Activated CD4-positive, alpha-beta memory T cell treated with anti-CD3 and anti-CD28 coated beads, Interleukin-2, amount 10 ng/mL, durations not matched to agents 7 days and 5 days (primary cell): ENCODE results near the gene TNFRSF25. TPM values are rescaled to one million over a fixed set of nuclear protein-coding genes. Genes with fewer than 3 reads are reported as not detected.
"Not testable (repeated sequence)": the region's sequence is repeated elsewhere in the genome, so short reads cannot be mapped to it uniquely, and the experiment has no call there.

ENCODE experiments used
- CTCF ChIA-PET: fragments of 350-600 bp; sonication (Branson Sonifier 250); formaldehyde crosslinking; loops from one replicate; lab custom pipeline; 2021; ENCODE audit warnings: antibody characterized with exemption, inconsistent platforms; lab: Charles Lee
- POLR2A ChIA-PET: fragments of 350-600 bp; sonication (Branson Sonifier 250); formaldehyde crosslinking; loops from one replicate; lab custom pipeline; 2021; ENCODE audit warnings: antibody characterized with exemption; lab: Charles Lee
- DNase-seq: peaks from one replicate; pipeline ENCODE4 v3.0.0-alpha.2; 2020
- H3K27ac Mint-ChIP-seq: one replicate; pipeline ENCODE4 v1.8.0; 2021; ENCODE audit warnings: mild to moderate bottlenecking, mixed read lengths
- H3K27me3 Mint-ChIP-seq: one replicate; pipeline ENCODE4 v1.8.0; 2021; ENCODE audit warnings: mixed read lengths
- H3K36me3 Mint-ChIP-seq: one replicate; pipeline ENCODE4 v1.8.0; 2021; ENCODE audit warnings: low read depth, mixed read lengths
- H3K4me1 Mint-ChIP-seq: one replicate; pipeline ENCODE4 v1.8.0; 2021; ENCODE audit warnings: mixed read lengths
- H3K4me3 Mint-ChIP-seq: one replicate; pipeline ENCODE4 v1.8.0; 2021; ENCODE audit warnings: mild to moderate bottlenecking, mixed read lengths
- H3K9me3 Mint-ChIP-seq: one replicate; pipeline ENCODE4 v1.8.0; 2021; ENCODE audit warnings: mixed read lengths
- total RNA-seq, 2 experiments: library from RNA; stranded (reverse); gene quantifications; one replicate each; pipeline ENCODE4 v1.2.3, GENCODE V29; 2021

The TNFRSF25 gene
- total RNA-seq, 2 experiments from 2014 or later = 82.9 to 85.1 TPM

DNA sequence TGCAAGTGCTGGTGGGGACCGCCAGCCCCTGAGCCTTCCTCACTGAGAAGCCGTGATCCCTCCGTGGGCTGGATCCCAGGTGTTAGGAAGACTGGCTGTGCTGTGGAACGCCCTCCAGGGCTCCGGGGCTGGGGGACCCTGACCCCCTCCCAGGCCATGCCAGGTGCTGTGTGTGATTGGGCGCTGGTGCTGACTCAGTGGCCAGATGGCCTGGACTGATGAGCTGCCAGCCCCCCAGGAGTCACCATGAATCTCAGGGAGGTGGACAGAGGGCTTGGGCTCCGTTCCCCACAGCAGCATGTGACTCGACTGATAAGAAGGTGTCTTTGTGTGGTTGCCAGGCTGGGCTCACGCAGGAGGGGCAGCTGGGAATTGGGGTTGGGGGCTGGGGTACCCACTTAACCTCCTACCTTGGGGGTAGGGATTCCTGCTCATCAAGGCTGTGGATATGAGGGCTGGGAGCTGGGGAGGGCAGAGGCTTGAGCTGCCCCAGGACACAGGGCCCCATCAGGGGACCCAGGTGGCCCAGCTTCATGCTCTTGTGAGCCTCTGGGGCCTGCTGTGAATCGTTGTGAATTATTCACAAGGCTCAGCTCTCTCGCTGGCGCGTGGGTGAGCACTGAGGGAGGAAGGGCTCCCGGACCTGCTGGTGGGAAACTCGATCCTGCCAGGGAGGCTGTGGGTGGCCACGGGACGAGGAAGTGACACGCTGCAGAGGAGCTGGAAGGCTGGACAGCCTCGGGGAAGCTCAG lies 36.1 kb downstream of the TNFRSF25 start:
- CTCF ChIA-PET = interaction anchor here (0.5 to 1.6 kb wide), 2 partner anchors 11 to 225 kb away, joined by 4 to 7 read pairs; no protein-coding TSS in a partner anchor
- H3K4me1 Mint-ChIP-seq, H3K36me3 Mint-ChIP-seq, H3K9me3 Mint-ChIP-seq, H3K27ac Mint-ChIP-seq, H3K4me3 Mint-ChIP-seq, DNase-seq, POLR2A ChIA-PET: not testable (repeated sequence)
- peaks cover 23% of the 10 kb centered on the region for H3K27me3 Mint-ChIP-seq

DNA sequence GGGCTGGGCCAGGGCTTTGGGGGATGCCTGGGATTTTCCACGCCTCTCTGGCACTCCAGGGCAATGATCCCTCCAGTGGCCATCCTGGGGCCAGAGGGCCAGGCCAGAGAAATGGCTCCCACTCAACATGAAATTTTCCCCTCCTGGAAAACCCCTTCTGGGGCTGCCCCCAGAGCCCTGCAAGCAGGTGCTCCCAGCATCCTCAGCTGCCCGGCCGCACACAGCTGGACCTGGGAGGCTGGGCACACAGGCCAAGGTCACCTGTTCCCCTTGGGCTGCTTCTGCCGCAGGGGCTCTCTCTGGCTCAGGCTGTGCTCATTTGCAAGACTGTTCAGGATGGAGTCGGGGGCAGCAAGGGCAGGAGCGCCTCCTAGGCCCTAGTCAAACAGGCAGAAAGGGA lies 37.5 kb downstream of the TNFRSF25 start:
- H3K4me1 Mint-ChIP-seq, H3K9me3 Mint-ChIP-seq, H3K4me3 Mint-ChIP-seq, POLR2A ChIA-PET, H3K27ac Mint-ChIP-seq, H3K36me3 Mint-ChIP-seq, DNase-seq, CTCF ChIA-PET: not testable (repeated sequence)
- H3K27me3 Mint-ChIP-seq = peaks cover 26% of the 10 kb centered on the region

DNA sequence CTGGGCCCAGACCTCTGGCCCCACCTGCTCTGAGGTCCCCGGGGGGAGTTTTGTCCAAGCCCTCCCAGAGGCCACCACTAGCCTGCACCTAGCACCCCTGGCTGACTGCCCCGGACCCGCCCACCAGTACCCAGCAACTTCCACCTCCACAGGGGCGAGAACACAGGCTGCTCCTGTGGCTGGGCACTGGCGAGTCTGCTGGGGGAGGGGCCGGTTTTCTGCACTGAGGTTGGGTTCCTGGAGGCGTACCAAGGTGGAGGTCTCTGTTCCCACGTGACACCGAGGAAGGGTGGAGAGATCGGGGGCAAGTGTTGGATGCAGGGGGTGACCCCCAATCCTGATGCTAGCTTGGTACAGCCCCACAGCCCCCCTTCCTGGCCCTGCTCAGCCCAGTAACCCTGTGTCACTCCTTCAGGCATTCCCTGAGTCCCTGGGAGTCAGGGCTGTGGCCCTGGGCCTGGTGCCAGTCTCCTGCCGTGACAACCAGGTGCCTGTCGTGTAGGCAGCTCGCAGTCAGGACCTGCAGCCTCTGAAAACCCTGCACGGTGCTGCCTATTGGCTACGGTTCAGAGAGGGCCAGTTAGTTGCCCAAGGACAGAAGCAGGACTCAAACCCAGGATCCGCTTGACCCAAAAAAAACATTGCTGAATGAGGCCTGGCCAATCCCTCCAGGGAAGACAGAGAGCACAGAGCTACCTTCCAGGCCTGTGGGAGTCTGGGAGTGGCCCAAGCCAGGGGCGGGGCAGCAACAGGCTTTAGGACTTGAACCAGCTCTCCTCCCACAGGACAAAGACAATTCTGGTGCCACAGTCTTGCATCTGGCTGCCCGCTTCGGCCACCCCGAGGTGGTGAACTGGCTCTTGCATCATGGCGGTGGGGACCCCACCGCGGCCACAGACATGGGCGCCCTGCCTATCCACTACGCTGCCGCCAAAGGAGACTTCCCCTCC lies 38.3 kb downstream of the TNFRSF25 start:
- H3K9me3 Mint-ChIP-seq = no peaks in the 10 kb centered on the region

DNA sequence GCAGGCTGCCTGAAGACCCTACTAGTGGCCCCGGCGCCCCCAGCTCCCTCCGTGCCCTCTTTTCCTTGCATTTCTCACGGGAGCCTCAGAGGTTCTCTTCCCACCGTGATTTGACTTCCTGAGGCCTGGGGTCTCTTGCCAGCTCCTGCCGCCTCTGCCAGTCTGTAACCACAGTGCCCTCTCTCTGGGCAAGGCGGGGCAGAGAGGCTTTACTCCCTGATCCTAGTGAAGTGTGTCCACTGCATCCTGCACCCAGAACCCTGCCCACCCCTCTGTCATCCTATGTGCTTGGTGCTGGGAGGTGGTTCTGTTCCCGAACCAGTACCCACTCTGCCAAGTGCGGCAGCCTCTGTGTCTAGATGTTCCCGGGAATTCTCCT lies 39.0 kb downstream of the TNFRSF25 start:
- H3K36me3 Mint-ChIP-seq = no peaks in the 10 kb centered on the region
- POLR2A ChIA-PET = no interaction called here

More for the DNA sequence above, 38.3 kb downstream of the TNFRSF25 start:
- no peak for DNase-seq
- Mint-ChIP-seq H3K36me3 (no peaks in the 10 kb centered on the region), H3K4me3 (no peak overlapping the region), H3K27me3 (peaks cover 30% of the 10 kb centered on the region), H3K27ac (no peak overlapping the region), H3K4me1 (peaks cover 12% of the 10 kb centered on the region)
- CTCF ChIA-PET = interaction anchor here (0.9 to 1.7 kb wide), 2 partner anchors 13 to 22 kb away, joined by 3 to 7 read pairs; no protein-coding TSS in a partner anchor
- POLR2A ChIA-PET = no interaction called here

GRCh38 chr1:6426277-6426971 lies 39.5 kb downstream of the TNFRSF25 start:
- peaks cover 22% of the 10 kb centered on the region for H3K4me1 Mint-ChIP-seq
- H3K36me3 Mint-ChIP-seq = no peaks in the 10 kb centered on the region
- H3K27ac Mint-ChIP-seq = no peak overlapping the region
- ChIA-PET POLR2A (interaction anchor here (0.7 kb wide), 1 partner anchor 33 kb away, joined by 3 read pairs; no protein-coding TSS in a partner anchor), CTCF (interaction anchor here (0.9 to 1.7 kb wide), 3 partner anchors 11 to 23 kb away, joined by 3 to 7 read pairs (median 4); no protein-coding TSS in a partner anchor)
- peaks cover 37% of the 10 kb centered on the region for H3K27me3 Mint-ChIP-seq
- no peaks in the 10 kb centered on the region for H3K9me3 Mint-ChIP-seq
- DNase-seq = no peak
- no peak overlapping the region for H3K4me3 Mint-ChIP-seq

More for the DNA sequence above, 39.0 kb downstream of the TNFRSF25 start:
- no peak overlapping the region for H3K4me3 Mint-ChIP-seq
- H3K4me1 Mint-ChIP-seq = peaks cover 16% of the 10 kb centered on the region
- peaks cover 32% of the 10 kb centered on the region for H3K27me3 Mint-ChIP-seq
- H3K27ac Mint-ChIP-seq = no peak overlapping the region
- no peak for DNase-seq
- CTCF ChIA-PET = interaction anchor here (0.9 to 1.7 kb wide), 3 partner anchors 11 to 23 kb away, joined by 3 to 7 read pairs (median 4); no protein-coding TSS in a partner anchor
- H3K9me3 Mint-ChIP-seq = no peaks in the 10 kb centered on the region

GRCh38 chr1:6425658-6426057 lies 40.3 kb downstream of the TNFRSF25 start:
- Mint-ChIP-seq H3K27ac (no peak overlapping the region), H3K36me3 (no peaks in the 10 kb centered on the region), H3K4me3 (no peak overlapping the region), H3K27me3 (peaks cover 43% of the 10 kb centered on the region), H3K9me3 (no peaks in the 10 kb centered on the region), H3K4me1 (peaks cover 29% of the 10 kb centered on the region)
- POLR2A ChIA-PET = no interaction called here
- DNase-seq = no peak
- CTCF ChIA-PET = interaction anchor here (1.3 to 1.7 kb wide), 3 partner anchors 12 to 15 kb away, joined by 4 to 7 read pairs (median 7); no protein-coding TSS in a partner anchor

DNA sequence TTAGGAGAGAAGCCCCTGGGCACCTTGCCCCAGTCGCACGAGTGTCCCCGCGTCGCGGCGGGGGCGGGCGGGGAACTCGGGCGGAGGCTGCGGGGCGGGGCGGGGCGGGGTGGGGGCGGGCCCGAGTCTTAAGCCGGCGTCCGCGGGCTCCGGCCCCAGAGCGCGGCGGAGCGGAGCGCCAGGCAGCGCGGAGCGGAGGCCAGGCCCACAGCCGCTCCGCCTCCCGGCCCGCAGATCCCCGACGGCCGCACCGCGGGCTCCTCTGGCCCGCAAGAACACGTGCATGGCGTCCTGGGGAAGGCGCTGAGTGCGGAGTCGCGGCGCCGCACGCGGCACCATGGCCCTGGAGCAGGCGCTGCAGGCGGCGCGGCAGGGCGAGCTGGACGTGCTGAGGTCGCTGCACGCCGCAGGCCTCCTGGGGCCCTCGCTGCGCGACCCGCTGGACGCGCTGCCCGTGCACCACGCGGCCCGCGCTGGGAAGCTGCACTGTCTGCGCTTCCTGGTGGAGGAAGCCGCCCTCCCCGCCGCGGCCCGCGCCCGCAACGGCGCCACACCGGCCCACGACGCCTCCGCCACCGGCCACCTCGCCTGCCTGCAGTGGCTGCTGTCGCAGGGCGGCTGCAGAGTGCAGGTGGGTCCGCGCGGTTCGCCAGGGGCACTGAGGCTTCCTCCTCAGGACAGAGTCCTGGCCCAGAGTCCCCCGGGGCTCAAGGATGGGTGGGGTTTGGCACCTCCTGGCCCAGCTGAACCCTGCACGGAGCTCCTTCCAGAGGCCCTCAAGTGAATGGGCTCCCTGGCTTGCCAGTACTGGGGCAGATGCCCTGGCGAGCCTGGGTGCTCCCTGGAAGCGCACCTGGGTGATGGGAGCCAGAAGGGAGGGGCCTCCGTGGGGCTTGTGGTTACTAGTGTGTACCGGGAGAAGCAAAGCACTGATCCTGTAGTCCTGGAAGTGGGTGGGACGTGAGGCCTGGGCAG lies 41.1 kb downstream of the TNFRSF25 start, which contains the start of gene ESPN:
TSS of gene ESPN (plus strand) at position 158 of the 975 bp plus-strand sequence. CDS start at position 338, 180 bp downstream.
- no peaks in the 10 kb centered on the region for H3K9me3 Mint-ChIP-seq
- H3K4me3 Mint-ChIP-seq = peak within 1 kb of the TSS; percentile 8
- POLR2A ChIA-PET = no interaction called here
- no peak within 1 kb of the TSS for H3K27ac Mint-ChIP-seq
- H3K36me3 Mint-ChIP-seq = no peaks in the 10 kb centered on the region
- no peak for DNase-seq
- CTCF ChIA-PET = interaction anchor here (1.1 to 1.3 kb wide), 2 partner anchors 13 to 179 kb away, joined by 5 to 7 read pairs; no protein-coding TSS in a partner anchor
- H3K4me1 Mint-ChIP-seq = peaks cover 33% of the 10 kb centered on the region
- H3K27me3 Mint-ChIP-seq = peaks cover 43% of the 10 kb centered on the region

- no peak for DNase-seq
- Mint-ChIP-seq H3K36me3 (no peaks in the 10 kb centered on the region), H3K27me3 (peaks cover 45% of the 10 kb centered on the region), H3K4me3 (peak overlapping the region; percentile 8), H3K9me3 (no peaks in the 10 kb centered on the region), H3K4me1 (peaks cover 34% of the 10 kb centered on the region), H3K27ac (no peak overlapping the region)
- POLR2A ChIA-PET = interaction anchor here (0.6 to 1.0 kb wide), 2 partner anchors 14 to 182 kb away, joined by 3 read pairs; no protein-coding TSS in a partner anchor
- CTCF ChIA-PET = interaction anchor here (0.7 to 7.1 kb wide), 21 partner anchors 10 to 261 kb away, joined by 3 to 108 read pairs (median 5); partner anchors contain the start of gene PLEKHG5
Observed at GRCh38 chr1:6424000-6424565, 41.9 kb downstream of the TNFRSF25 start.

GRCh38 chr1:6423321-6423999 lies 42.5 kb downstream of the TNFRSF25 start:
- Mint-ChIP-seq H3K36me3 (no peaks in the 10 kb centered on the region), H3K4me1 (peaks cover 35% of the 10 kb centered on the region), H3K27me3 (peaks cover 49% of the 10 kb centered on the region), H3K27ac (no peak overlapping the region), H3K4me3 (no peak overlapping the region), H3K9me3 (no peaks in the 10 kb centered on the region)
- ChIA-PET CTCF (interaction anchor here (0.7 to 7.1 kb wide), 28 partner anchors 10 to 278 kb away, joined by 3 to 108 read pairs (median 4); partner anchors contain the start of genes DNAJC11 and PLEKHG5), POLR2A (interaction anchor here (0.6 to 1.0 kb wide), 2 partner anchors 15 to 182 kb away, joined by 3 read pairs; no protein-coding TSS in a partner anchor)
- peak; percentile 71 for DNase-seq

GRCh38 chr1:6421266-6421665 lies 44.7 kb downstream of the TNFRSF25 start:
- no peaks in the 10 kb centered on the region for H3K9me3 Mint-ChIP-seq
- no peak overlapping the region for H3K27ac Mint-ChIP-seq
- H3K4me3 Mint-ChIP-seq = no peak overlapping the region
- ChIA-PET POLR2A (interaction anchor here (1.1 to 1.3 kb wide), 3 partner anchors 11 to 39 kb away, joined by 3 read pairs; no protein-coding TSS in a partner anchor), CTCF (interaction anchor here (0.7 to 7.1 kb wide), 5 partner anchors 15 to 221 kb away, joined by 3 to 108 read pairs (median 4); no protein-coding TSS in a partner anchor)
- DNase-seq = no peak
- no peaks in the 10 kb centered on the region for H3K36me3 Mint-ChIP-seq
- H3K27me3 Mint-ChIP-seq = peaks cover 67% of the 10 kb centered on the region
- peaks cover 35% of the 10 kb centered on the region for H3K4me1 Mint-ChIP-seq
